ENCODE data around the gene LCN9. TPM values are rescaled to one million over a fixed set of nuclear protein-coding genes. Genes with fewer than 3 reads are reported as not detected.
"Not testable (repeated sequence)": the region's sequence is repeated elsewhere in the genome, so short reads cannot be mapped to it uniquely, and the experiment has no call there.

Gene LCN9
- total RNA-seq, 6 experiments from 2014 or later: not detected

GRCh38 chr9:135670721-135671590 lies 7.8 kb downstream of the LCN9 start:
- no peaks in the 10 kb centered on the region for H3K4me1 Mint-ChIP-seq (ENCODE audit: low read depth)
- H3K9me3 Mint-ChIP-seq: peaks cover 14% of the 10 kb centered on the region
- no peak for TF ChIP-seq CTCF (IDR thresholded peaks at IDR 0.05)
- H3K27ac Mint-ChIP-seq: no peak overlapping the region
- peaks cover 2% of the 10 kb centered on the region for H3K27me3 Mint-ChIP-seq (ENCODE audit: insufficient read depth)
- H3K36me3 Mint-ChIP-seq (ENCODE audit: low read depth): no peaks in the 10 kb centered on the region
- H3K4me3 Mint-ChIP-seq: no peak overlapping the region
- DNase-seq: no peak

- Mint-ChIP-seq H3K27ac (no peak overlapping the region), H3K4me3 (no peak overlapping the region), H3K27me3 (ENCODE audit: insufficient read depth) (peaks cover 2% of the 10 kb centered on the region; the same call in 1 of the 2 replicates), H3K9me3 (peaks cover 10% of the 10 kb centered on the region), H3K36me3 (ENCODE audit: low read depth) (no peaks in the 10 kb centered on the region), H3K4me1 (ENCODE audit: low read depth) (no peaks in the 10 kb centered on the region)
- TF ChIP-seq CTCF (IDR thresholded peaks at IDR 0.05): no peak
- DNase-seq: no peak
Measured at GRCh38 chr9:135671591-135672041, 8.5 kb downstream of the LCN9 start.

GRCh38 chr9:135672786-135673185 lies 9.7 kb downstream of the LCN9 start:
- not testable (repeated sequence) for H3K27me3 Mint-ChIP-seq (ENCODE audit: insufficient read depth); H3K27ac Mint-ChIP-seq; H3K36me3 Mint-ChIP-seq (ENCODE audit: low read depth); H3K4me1 Mint-ChIP-seq (ENCODE audit: low read depth); DNase-seq; H3K4me3 Mint-ChIP-seq
- H3K9me3 Mint-ChIP-seq: peaks cover 10% of the 10 kb centered on the region

DNA sequence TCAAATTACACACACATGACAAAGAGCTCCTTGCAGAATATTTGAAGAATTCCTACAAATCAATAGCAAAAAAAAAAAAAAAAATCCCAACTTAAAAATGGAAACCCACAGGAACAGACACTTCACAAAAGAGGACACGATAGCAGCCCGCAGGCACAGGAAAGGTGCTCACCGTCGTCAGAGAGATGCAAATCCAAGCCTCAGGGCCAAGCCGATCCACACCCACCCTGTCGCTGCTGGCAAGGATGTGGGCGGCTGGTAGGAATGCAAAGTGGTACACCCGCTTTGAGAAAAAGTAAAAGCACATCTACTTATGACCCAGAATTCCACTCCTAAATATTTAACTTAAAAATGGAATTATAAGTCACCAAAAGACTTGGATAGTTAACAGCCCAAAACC lies 10.8 kb downstream of the LCN9 start:
- H3K36me3 Mint-ChIP-seq (ENCODE audit: low read depth): no peaks in the 10 kb centered on the region
- H3K9me3 Mint-ChIP-seq: peaks cover 4% of the 10 kb centered on the region
- H3K27ac Mint-ChIP-seq: no peak overlapping the region
- TF ChIP-seq CTCF (IDR thresholded peaks at IDR 0.05): no peak
- H3K4me3 Mint-ChIP-seq: no peak overlapping the region
- no peak for DNase-seq
- H3K4me1 Mint-ChIP-seq (ENCODE audit: low read depth): no peaks in the 10 kb centered on the region
- H3K27me3 Mint-ChIP-seq (ENCODE audit: insufficient read depth): peaks cover 2% of the 10 kb centered on the region; the same call in 1 of the 2 replicates

DNA sequence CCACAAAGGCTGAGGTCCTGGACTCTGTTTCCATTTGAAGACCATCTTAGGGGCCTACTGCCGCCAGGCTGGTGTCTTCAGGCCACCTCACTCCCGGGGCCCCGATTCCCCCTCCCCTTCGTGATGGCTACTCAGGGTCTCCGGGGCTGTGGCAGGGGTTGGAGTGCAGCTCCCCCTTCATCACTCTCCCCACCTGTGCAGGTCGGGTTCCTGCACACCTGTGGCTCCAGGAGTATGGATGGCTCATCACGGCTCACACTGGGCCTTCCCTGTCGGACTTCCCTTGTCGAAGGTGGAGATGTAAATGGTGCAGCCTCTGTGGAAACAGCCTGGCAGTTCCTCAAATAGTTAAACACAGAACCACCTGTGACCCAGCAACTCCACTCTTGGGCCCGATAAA lies 11.9 kb downstream of the LCN9 start:
- no peak for TF ChIP-seq CTCF (IDR thresholded peaks at IDR 0.05)

DNA sequence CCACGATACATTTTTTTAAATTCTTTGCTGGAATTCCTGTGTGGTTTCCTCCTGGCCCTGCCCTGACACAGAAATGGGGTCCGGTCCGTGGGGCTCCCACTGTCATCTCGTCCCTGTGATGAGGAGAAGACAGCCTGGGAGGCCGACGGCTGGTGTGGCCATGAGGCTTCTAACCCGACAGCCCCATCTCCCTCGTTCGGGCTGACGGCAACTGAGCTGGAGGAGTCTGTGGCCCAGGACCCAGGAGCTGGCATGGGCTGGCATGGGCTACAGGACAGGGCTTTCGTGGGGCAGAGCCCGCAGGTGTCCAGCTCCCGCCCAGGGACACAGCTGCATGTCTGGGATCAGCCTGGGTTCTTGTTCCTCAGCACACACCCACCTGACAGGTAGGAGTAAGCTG lies 13.8 kb downstream of the LCN9 start:
- no peaks in the 10 kb centered on the region for H3K4me1 Mint-ChIP-seq (ENCODE audit: low read depth)
- H3K27me3 Mint-ChIP-seq (ENCODE audit: insufficient read depth): peaks cover 2% of the 10 kb centered on the region; the same call in 1 of the 2 replicates
- no peak overlapping the region for H3K4me3 Mint-ChIP-seq
- H3K27ac Mint-ChIP-seq: no peak overlapping the region
- DNase-seq: no peak
- no peaks in the 10 kb centered on the region for H3K36me3 Mint-ChIP-seq (ENCODE audit: low read depth)
- TF ChIP-seq CTCF (IDR thresholded peaks at IDR 0.05): no peak
- H3K9me3 Mint-ChIP-seq: no peaks in the 10 kb centered on the region; the same call in 1 of the 2 replicates

More for the DNA sequence above, 11.9 kb downstream of the LCN9 start:
- H3K4me3 Mint-ChIP-seq: no peak overlapping the region
- H3K27me3 Mint-ChIP-seq (ENCODE audit: insufficient read depth): peaks cover 2% of the 10 kb centered on the region; the same call in 1 of the 2 replicates
- H3K4me1 Mint-ChIP-seq (ENCODE audit: low read depth): no peaks in the 10 kb centered on the region
- no peaks in the 10 kb centered on the region for H3K36me3 Mint-ChIP-seq (ENCODE audit: low read depth)
- no peak for DNase-seq
- no peak overlapping the region for H3K27ac Mint-ChIP-seq
- H3K9me3 Mint-ChIP-seq: no peaks in the 10 kb centered on the region; the same call in 1 of the 2 replicates
